ENCODE results near the gene AR.

- TF ChIP-seq POLR2A (IDR thresholded peaks at IDR 0.05; ENCODE audit: low read depth, low read length) (no peak), POLR2AphosphoS5 (IDR thresholded peaks at IDR 0.05; ENCODE audit: low read depth, low read length) (no peak)
Measured at GRCh38 chrX:67759018-67759417, 215.2 kb downstream of the AR start.

Measured in GM12892 (cell line).